ENCODE measurements around the gene TTLL11.

Gene TTLL11

DNA sequence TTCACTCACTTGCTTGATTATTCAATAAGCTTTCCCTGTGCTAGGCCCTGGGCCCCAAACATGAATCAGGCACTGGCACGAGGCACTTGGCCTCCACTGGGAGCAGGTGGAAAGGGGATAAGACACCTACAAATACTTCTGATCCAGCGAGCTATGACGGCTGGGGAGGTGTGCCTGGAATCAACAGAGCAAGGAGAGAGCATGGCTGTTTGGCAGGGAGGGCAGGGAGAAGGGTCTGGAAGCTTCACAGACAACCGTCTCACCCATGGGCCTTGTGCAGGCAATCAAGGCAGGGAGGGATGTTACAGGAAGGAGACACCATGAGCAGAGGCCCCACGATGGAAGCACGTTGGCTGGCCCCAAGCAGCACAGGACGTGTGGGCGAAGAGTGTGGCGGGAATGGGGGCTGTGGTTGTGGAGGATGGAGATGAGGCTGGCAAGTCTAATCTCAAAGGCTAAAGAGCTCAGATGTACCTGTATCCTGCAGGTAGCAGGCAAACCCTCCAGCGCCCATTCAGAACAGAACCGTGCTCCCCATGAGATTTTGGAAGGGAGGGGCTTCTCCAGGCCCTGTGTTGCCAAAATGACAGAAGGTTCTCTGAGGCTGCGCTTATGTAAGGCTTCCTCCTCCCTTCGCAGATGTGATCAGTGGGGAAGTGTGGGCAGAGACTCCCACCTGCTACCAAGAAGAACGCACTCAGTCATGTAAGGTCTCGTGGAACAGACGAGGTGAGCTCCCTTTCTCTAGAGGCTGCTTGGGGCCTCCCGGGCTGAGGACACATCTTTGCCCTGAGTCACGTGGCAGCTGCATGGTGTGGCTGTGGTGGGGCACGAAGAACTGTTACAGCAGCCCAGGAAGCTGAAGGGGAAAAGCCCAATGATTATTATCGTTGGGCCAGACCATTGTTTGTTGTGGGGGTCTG, 252.0 kb downstream of the TTLL11 start:
- DNase-seq: no peak

DNA sequence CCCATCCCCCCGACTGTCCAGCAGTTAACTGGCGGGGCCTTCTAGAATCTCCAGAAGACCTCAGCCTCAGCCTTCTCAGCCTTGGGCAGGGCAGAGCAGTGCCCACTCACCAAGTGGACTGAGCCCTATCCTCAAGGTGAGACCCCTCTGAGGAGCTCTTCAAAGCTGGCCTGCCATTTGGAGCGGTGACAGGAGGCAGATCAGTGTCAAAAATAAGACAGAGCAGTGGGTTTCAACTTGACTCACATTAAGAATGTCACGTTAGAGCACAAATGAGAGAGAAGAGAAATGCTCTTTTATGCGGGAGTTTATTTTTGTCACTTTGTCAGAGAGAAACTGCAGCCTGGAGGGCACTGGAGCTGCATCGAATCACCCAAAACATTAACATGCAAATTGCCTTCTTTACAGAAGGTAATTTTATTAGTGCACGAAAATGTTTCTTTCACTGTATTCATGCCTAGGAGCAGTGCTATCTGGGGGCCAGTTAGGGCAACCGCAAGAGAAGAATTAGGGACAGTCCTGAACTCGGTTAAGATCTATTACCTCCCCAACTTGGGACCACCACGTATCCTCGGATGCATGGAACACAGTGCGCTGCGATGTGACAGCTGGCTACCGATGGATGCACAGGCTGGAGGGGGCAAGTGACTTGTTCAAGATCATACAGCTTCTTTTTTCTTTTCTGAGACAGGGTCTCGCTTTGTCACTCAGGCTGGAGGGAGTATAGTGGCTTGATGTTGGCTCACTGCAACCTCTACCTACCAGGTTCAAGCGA, 253.2 kb downstream of the TTLL11 start:
- DNase-seq: no peak

DNA sequence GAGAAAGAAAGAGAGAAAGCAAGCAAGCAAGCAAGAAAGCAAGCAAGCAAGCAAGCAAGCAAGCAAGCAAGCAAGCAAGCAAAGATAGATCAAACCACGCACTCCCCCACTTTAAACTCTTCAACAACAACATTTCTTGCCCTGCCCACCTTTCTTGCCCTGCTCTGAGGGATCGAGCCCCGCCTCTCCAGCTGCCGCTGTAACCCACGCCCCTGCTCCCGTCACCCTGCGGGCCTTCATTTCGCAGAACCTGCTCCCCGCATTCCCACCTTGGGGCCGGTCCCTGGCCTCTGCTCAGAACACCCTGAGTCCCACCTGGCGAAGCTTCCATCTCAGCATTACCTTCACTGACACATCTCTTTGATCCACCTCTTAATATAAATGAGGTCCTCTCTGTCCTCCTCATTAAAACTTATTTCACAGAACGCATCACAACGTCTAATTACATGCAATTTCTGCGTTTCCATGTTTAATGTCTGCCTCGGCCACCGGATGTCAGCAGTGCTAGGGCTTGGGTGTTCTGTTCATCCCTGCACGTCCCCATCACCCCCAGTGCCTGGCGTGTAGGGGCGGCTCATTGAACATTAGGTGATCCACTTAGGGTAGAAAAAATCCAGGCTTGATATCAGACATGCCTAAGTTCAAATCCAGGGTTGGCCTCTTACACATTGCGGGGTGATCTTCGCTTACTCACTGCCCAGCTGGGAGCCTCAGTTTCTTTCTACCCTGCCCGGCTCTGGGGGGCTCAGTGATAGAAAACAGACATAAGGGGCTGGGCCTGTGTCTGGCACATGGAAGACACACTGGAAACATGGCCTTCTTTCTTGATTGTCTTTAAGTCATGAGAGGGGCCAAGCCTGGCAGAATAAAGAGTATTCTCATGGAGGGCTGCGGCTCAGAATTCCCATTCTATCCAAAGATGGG, 254.1 kb downstream of the TTLL11 start:
- no peak for DNase-seq

DNA sequence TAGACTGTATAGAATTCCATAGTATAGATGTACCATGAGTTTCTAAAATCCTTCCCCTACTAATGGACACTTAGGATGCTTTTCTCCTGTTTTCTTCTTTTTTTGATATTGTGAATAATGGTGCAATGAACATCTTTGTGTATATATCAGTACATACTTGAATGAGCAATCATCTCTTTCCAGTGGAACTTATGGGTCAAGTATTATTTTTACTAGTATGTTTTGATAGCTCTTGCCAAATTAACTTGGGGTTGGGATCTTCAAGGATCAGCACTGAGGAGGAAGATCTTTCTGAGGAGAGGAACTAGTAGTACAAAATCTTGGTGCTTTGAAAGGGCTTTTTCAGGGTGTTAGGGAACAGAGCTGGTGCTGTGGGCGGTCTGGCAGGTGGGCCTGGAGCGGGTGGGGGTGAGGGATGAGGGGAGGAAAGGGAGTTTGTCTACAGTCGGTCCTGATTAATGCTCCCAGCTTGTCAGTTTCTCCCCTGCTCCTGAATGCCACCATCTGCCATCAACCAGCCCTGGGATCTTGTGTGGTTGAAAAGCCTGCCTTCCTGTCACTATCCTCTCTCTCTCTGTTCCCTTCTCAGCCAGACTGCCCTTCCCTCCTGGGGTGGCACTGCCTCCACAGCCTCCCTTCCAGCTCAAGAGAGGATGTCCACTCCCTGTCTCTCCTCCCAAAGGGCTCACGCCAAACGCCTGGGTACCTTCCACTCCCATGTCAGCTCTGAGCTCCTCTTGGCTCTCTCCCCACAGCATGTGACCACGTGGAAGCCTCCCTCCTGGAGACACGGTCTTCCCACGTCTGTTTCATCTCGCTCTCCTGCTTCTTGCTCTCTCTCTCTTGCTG, 255.8 kb downstream of the TTLL11 start:
- no peak for DNase-seq

DNA sequence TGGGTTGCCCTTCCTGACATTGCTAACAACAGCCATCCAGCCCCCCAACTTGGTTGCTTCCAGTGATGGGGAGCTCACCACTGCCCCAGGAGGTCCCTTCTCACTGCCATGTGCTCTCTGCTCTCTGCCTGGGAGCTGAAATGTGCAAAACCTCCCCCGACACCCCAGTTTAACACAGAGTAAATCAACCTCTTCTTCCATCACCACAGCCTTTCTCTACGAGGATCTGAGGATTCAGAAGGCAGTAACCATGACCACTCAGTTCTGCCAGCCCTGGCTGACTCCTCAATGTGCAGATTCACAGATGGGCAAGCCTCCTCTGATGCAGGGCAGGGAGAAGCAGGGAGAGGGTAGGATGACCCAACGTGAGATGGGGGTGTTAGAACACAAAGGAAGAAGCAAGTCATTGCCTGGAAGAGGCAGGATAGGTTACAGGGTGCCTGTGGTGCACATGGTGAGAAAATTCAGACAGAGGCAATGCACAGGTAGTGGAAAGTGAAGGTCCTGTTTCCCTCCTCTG, 256.7 kb downstream of the TTLL11 start:
- DNase-seq: no peak

DNA sequence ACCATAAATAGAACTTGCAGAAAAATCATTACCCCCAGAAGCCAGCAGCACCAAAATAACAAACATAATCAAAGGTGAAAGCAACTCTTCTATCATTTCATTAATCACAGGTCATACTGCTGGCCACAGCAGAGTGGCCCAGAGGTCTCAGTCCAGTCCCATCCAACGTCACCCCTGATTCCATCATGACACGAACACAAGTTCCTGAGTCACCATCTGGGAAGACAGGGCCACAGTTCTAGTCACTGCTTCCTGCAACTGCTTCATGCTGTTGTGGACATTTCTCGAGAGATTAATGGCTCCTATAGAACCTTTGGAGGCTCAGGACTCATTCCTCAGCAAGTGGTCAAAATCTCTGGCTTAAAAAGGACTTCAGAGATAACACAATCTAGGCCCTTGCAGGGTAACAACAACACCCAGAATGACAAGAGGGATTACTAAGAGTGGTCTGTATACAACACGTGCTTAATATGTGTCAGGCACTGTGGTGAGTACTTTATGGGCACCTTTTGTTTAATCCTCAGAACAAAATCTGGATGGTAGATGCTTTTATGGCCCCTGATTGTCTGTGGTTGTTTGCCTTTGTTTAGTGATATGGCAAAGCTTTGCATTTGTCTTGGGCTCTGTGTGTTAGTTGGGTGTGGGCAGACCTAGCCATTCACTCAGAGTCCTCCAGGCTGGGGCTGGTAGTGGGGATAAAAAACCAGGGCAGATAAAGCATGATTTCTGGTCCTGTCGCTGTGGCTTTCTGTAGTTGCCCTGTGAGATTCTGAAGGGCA, 257.3 kb downstream of the TTLL11 start:
- no peak for DNase-seq

DNA sequence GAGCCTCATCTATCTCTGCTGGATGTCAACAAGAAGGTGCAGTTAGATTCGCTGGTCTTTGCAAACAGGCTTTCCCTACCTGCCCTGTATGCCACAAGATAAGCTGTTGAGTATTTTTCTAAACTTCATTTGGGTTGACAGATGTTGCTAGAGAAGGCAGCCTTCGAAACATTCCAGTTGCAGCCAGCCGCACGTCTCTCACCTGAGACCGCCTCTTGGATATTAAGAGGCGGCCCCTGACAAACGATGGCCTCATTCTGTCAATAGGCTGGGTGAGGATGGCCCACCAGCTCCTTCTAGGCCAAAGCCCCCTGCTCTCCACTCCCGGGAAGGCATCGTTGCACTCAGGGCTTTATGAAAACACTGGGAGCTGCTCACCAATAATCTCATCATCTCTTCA, 260.0 kb downstream of the TTLL11 start:
- no peak for DNase-seq

DNA sequence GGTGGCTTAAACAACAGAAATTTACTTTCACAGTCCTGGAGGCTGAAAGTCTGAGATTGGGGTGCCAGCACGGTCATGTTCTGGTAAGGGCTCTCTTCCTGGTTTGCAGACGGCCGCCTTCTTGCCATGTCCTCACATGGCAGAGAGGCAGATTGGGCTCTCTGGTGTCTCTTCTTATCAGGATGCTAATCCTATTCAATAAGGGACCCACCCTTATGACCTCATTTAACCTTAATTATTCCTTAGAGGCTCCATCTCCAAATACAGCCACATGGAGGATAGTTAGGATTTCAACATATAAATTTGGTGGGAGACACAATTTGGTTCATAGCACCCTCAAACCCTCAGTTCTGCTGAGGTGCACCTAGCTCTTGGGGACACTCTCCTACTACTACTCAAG, 261.2 kb downstream of the TTLL11 start:
- no peak for DNase-seq

DNA sequence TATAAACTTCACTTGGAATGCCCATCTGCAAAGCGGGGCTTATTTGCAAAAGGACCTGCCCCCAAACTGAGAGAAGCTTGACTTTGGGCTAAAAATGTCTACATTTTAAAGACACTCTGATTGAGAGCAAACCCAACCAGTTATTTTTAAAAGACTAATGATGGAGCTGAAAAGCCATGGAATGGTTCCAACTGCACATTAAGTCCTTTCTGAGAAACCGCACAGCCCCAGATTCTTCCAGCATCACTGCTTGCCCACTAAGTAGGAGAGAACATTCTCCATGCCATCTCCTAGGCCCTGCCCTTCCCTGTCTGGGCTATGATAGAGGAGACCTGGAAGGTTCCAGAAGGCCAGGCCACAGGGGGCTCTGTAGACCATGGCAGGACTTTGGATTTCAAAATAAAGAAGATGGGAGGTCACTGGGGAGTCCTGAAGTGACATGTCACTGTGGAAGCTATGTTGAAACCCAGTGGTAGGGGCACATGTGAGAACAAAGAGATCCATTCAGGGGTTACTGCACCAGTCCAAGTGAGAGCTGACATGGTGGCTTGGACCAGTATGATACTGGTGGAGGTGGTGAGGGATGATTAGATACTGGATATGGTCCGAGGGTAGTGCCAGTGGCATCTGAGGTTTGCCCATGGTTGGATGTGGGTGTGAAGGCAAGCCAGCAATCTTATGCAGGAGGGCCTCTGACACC, 262.5 kb downstream of the TTLL11 start:
- no peak for DNase-seq

DNA sequence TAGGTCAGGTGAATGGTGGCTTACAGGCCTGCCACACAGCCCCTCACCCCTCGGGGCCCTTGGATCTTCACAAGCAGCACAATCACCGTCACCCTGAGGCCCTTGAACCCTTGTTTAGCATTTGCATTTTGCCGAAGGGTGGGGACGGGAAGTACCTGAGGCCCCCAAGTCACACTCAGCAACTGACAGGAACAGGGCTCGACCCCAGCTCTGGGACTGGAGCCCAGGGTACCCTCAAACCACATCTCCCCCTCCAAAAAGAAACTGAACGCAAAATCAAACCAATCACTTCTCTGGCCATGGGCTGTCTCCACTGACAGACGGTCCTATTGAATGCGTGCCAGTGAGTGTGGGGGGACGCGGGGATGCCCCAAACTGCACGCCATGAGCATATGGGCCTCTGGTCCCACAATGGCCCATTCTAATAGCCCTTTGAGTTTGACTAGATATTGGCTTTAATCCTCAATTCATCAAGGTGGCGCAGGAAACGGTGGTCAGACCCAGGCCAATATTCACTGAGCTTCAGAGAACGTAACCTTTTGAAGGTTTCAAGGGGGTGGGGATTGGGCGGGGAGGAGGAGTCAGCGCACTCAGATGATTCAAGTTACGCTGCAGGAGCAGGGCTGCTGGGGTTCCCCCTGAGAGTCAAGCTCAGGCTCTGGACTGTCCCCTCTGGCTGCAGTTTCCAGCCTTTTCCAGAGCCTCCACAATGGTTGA, 265.7 kb downstream of the TTLL11 start:
- DNase-seq: no peak

DNA sequence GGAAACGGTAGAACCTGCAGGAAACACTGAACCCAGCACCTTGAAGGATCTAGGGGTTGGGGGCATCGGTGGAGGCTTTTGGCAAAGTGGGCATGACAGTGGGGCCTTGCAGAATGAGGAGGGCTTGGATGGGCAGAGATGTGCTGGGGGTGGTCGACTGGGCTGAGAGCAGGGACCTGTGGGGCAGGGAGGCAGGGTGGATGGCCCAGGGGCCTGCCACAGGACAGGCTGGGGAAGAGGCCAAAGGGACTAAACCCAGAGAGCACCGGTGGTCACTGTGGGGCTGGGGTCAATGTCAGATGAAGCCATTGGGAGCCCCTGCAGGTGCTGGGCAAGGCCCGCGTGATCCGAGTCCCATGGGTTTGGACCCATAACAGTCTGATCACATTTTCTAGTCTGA, 266.4 kb downstream of the TTLL11 start:
- no peak for DNase-seq

DNA sequence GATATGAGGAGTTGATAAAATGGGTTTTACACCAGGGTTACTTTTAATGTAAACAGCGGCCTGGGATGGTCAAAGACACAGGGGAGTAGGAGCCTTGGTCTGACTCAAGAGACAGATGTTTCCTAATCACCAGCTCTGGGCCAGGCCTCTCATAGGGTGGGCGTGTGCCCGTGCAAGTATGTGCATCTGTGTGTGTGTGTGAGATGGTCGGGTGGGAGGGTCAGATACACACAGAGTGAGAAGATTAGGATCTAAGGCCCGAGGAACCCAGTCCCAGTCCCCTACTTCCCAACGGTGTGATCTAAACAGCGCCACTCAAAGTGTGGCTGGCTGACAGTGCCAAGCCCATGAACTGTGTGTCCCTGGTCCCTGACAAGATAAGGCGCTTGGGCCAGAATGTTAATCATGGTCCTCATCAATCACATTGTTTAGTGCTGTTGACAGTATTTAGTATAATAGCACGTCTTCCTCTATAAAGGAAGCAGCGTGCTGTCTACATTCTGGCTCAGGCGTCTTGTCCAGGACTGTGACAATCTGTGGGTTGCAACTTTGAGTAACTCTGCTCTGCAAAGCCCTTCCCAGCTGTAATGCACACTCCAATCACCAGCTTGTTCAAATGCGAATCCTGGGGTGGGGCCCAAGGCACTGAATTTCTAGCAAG, 267.9 kb downstream of the TTLL11 start:
- DNase-seq: no peak

DNA sequence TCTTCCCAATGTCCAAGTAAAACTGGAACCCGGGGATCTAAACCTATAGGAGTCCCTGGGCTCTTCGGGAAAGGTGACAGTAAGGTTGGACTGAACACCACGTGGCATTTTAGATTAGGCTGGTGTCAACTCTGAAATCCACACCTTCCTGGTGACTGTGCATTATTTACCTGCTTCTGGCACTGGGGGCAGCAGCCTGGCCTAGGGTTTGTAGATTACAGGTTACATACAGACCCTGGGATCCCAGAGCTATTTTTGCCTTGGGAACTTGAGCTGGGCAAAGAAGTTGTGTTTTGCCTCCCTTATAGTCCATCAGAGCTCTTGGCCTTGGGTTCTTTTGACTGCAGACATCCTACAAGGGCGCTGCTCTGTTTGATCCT, 268.5 kb downstream of the TTLL11 start:
- DNase-seq: no peak

DNA sequence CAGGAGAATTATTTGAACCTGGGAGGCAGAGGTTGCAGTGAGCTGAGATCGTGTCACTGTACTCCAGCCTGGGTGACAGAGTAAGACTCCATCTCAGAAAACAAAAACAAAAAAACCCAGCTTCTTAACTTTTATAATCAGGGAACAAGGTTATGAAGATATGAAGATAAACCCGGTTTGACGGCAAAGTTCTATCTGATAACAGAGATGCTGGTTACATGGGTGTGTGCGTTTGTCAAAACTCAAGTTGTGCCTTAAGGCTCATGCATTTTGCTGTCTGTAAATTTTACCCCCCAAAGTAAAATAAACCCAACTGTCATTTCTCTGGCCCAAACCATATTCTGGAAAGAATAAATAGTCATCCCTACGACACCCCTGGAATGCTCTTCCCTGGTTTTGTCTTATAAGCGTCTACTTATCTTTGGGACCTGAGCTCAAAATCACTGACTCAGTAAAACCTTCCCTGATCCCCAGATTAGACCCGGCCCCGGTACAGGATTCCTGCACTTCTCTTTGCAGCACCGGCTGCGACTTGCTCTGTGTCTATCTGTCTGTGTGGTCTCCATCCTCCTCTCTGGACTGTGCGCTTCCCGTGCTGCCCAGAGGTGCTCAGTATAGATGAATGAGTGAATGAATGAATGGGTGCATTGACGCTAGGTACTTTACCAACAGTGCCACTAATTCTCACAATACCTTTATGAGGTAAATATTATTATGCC, 269.5 kb downstream of the TTLL11 start:
- DNase-seq: no peak

DNA sequence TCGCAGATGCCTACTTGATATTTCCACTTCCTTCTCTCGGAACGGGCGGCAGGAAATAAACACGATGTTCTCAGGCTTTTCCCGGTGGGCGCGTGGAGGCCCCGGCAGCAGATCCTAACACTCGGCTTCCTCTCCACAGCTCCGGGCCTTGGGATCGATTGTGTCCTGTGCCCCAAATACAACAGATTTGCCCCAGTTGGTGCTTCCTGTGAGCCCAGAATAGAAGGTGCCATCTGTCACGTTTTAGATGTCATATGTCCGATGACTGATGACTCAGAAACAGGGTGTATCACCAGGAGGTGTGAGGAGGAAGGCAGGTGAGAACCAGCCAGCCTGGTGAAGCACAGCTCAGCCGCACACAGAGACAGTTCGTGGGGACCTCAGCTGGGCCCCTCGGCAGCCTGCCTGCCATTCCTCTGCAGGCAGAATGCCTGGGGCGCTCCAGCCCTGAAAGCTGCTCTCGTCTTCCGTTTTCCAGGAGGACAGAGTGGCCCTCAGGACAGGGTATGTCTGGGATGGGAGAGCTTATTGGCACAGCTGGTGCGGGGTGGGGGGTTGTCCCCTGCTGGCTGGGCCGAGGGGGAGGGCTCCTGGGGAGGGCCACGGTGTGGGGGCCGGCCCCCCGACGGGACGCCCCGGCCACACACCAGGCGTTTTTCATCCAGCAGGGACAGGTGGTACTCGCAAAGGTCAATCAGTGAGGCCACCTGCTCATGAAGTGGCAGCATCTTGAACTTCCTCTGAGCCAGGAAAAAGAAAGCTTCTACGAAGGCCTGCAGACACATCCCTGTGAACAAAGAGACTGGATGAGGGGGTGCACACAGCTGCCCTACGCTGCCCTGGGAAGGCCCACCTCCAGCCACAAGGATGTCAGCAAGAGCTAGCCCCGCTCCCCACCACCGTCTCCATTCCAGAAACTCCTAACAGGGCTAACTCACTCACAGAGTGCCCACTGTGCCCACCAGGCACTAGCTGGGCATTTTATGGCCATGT, 270.7 kb downstream of the TTLL11 start:
- peak; percentile 2 for DNase-seq

DNA sequence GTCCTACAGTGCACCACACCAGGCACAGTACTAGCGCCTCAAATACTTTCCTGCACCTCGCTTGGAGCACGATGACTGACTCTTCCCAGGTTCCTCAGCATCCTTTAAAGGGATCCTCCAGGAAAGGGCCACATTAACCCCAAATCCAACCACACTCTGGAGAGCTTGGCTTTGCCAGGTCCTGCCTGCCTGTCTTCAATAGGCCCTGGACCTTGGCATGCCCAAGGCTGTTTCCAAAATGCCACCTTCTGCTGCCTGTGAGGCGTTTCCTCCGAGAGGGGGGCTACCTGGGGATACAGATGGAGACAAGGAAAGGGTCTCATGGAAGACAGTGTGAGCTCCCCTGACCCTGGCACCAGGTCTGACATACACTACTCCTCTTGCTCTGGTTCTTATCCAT, 271.8 kb downstream of the TTLL11 start:
- DNase-seq: no peak
